ENCODE measurements around the gene BICRA. TPM values are rescaled to one million over a fixed set of nuclear protein-coding genes. Genes with fewer than 3 reads are reported as not detected.

Gene BICRA
- total and polyA plus RNA-seq, 2 of the 4 experiments (the other 2 are of a cell fraction), result 1.8 to 3.5 TPM

- Histone ChIP-seq H2BK15ac (ENCODE audit: low read depth, low read length) (no peak overlapping the region), H3K23ac (ENCODE audit: low read depth, low read length) (no peak overlapping the region), H4K5ac (ENCODE audit: low read depth, low read length) (no peak overlapping the region), H2AFZ (replicated peaks; ENCODE audit: low read length, poor library complexity) (no peak overlapping the region), H3K36me3 (ENCODE audit: control insufficient read depth, insufficient read depth, low read length) (no peaks in the 10 kb centered on the region), H3K27ac (ENCODE audit: insufficient read depth, low read length) (no peak overlapping the region), H2BK5ac (ENCODE audit: low read depth, low read length, poor library complexity, severe bottlenecking) (no peak overlapping the region), H3K9me1 (ENCODE audit: insufficient read depth, low read length) (no peaks in the 10 kb centered on the region), H2AK5ac (ENCODE audit: low read depth, low read length) (no peak overlapping the region), H2AK9ac (replicated peaks; ENCODE audit: low read depth, low read length, poor library complexity) (no peak overlapping the region), H3K18ac (ENCODE audit: low read depth, low read length) (no peak overlapping the region), H3K9ac (ENCODE audit: low read depth, low read length) (no peak overlapping the region), H3K27me3 (ENCODE audit: control insufficient read depth, insufficient read depth, low read length) (no peaks in the 10 kb centered on the region), H3K9me3 (ENCODE audit: control insufficient read depth, insufficient read depth, low read length) (no peaks in the 10 kb centered on the region), H3K4me2 (ENCODE audit: low read depth, low read length) (no peak overlapping the region), H2BK120ac (ENCODE audit: low read depth, low read length) (no peak overlapping the region), H4K8ac (ENCODE audit: low read depth in 2 of 2, low read length in 2 of 2) (no peak overlapping the region), H4K91ac (ENCODE audit: insufficient read depth, low read depth, low read length) (no peak overlapping the region), H3K4me3 (ENCODE audit: insufficient read depth, low read depth, low read length) (no peak overlapping the region), H3K56ac (ENCODE audit: extremely low read depth, insufficient read depth, low read length) (no peak overlapping the region), H3K4ac (ENCODE audit: low read depth, low read length) (no peak overlapping the region), H2BK20ac (ENCODE audit: low read depth, low read length) (no peak overlapping the region), H3K79me1 (ENCODE audit: low read depth in 1 of 2, low read length in 2 of 2) (peaks cover 9 to 22% of the 10 kb centered on the region in 2 experiments), H4K20me1 (ENCODE audit: insufficient read depth, low read length) (no peaks in the 10 kb centered on the region), H3K14ac (replicated peaks; ENCODE audit: low read depth, low read length) (no peak overlapping the region), H3K4me1 (ENCODE audit: control insufficient read depth, insufficient read depth, low read length) (no peaks in the 10 kb centered on the region)
- WGBS, 2 experiments (ENCODE audit: extremely low coverage in 2 of 2, insufficient read length in 1 of 2), result 97% methylated on average over 3 of the region's 13 CpGs; no CpG with 5 or more reads in 1 of the 2 experiments
- in situ Hi-C loops (cut with MboI; ENCODE audit: low sequenced_read_pairs) (no loop called here), intact Hi-C loops (cut with micrococcal nuclease) (no loop called here), dilution Hi-C loops (cut with HindIII; ENCODE audit: low sequenced_read_pairs, unreplicated experiment) (no loop called here)
- ChIA-PET POLR2A (ENCODE audit: unreplicated experiment) (no interaction called here), CTCF (no interaction called here)
- no peak for ATAC-seq (ENCODE audit: low read depth)
- TF ChIP-seq CEBPB (IDR thresholded peaks at IDR 0.05; ENCODE audit: low read depth, low read length) (no peak), CTCF (conservative IDR thresholded peaks at IDR 0.05; ENCODE audit: low read depth, low read length) (no peak), RCOR1 (IDR thresholded peaks at IDR 0.05; ENCODE audit: insufficient replicate concordance, low read length) (no peak), FOS (IDR thresholded peaks at IDR 0.05; ENCODE audit: low read depth, low read length) (no peak), USF2 (IDR thresholded peaks at IDR 0.05; ENCODE audit: low read depth, low read length) (no peak), RAD21 (IDR thresholded peaks at IDR 0.05; ENCODE audit: low read length) (no peak), MAFK (IDR thresholded peaks at IDR 0.05; ENCODE audit: low read depth, low read length) (no peak)
- no peak for DNase-seq
- no TSS peak for BruUV-seq (replicated peaks)
These were observed 5.0 kb upstream of the BICRA start for GRCh38 chr19:47603706-47604565.
